OCI-LY7 (cell line): ENCODE measurements around the gene TCP11. TPM values are rescaled to one million over a fixed set of nuclear protein-coding genes. Genes with fewer than 3 reads are reported as not detected.

Experiments
- BruUV-seq: library from RNA; stranded (reverse); fragments of 400-500 nt; replicated peaks from 2 replicates; lab custom pipeline; 2021; lab: Mats Ljungman, UMichigan
- CTCF ChIA-PET: fragments of 300-600 bp; sonication (Branson Sonifier 250); formaldehyde crosslinking; loops from one replicate; lab custom pipeline; 2022; ENCODE audit warnings: antibody characterized with exemption; ENCODE audit not compliant: unreplicated experiment; lab: Charles Lee
- POLR2A ChIA-PET: fragments of 300-600 bp; sonication (Branson Sonifier 250); formaldehyde crosslinking; loops from one replicate; lab custom pipeline; 2022; ENCODE audit warnings: antibody characterized with exemption; lab: Charles Lee
- DNase-seq: peaks from one replicate; pipeline ENCODE4 v3.0.0-alpha.2; 2015; ENCODE audit warnings: low spot score
- H2AFZ ChIP-seq: fragments of 200-600 bp; sonication (generic), shearing (Covaris generic); 2 replicates; pipeline ENCODE4 v1.6.1; 2014; ENCODE audit warnings: mild to moderate bottlenecking, antibody characterized with exemption, low read length, moderate library complexity
- H3K27ac ChIP-seq: fragments of 200-600 bp; sonication (generic); 2 replicates; pipeline ENCODE4 v1.5.1; 2014; ENCODE audit warnings: mixed run types, low read depth, mild to moderate bottlenecking, moderate library complexity, low read length, inconsistent platforms; ENCODE audit not compliant: poor library complexity, severe bottlenecking
- H3K36me3 ChIP-seq: fragments of 200-600 bp; sonication (generic); 2 replicates; pipeline ENCODE4 v1.6.1; 2014; ENCODE audit warnings: mild to moderate bottlenecking, antibody characterized with exemption, low read length, moderate library complexity, mixed read lengths; ENCODE audit not compliant: insufficient read depth
- H3K4me1 ChIP-seq: fragments of 200-600 bp; sonication (generic); 2 replicates; pipeline ENCODE4 v1.5.1; 2014; ENCODE audit warnings: mild to moderate bottlenecking, low read length; ENCODE audit not compliant: insufficient read depth, poor library complexity, severe bottlenecking
- H3K4me2 ChIP-seq: fragments of 200-600 bp; sonication (generic); 2 replicates; pipeline ENCODE4 v1.6.1; 2014; ENCODE audit warnings: mild to moderate bottlenecking, low read length
- H3K4me3 ChIP-seq: fragments of 200-600 bp; sonication (generic); 2 replicates; pipeline ENCODE4 v1.5.1; 2014; ENCODE audit warnings: mild to moderate bottlenecking, low read depth, low read length; ENCODE audit not compliant: poor library complexity, severe bottlenecking
- H3K79me2 ChIP-seq: fragments of 200-600 bp; sonication (generic); 2 replicates; pipeline ENCODE4 v1.6.1; 2016; ENCODE audit warnings: low read depth, mild to moderate bottlenecking, low read length, moderate library complexity, mixed read lengths; ENCODE audit not compliant: insufficient read depth
- H3K9me2 ChIP-seq: fragments of 200-600 bp; sonication (generic); 2 replicates; pipeline ENCODE4 v1.6.1; 2016; ENCODE audit warnings: mild to moderate bottlenecking, low read length, mixed read lengths; ENCODE audit not compliant: insufficient read depth
- H3K9me3 ChIP-seq: fragments of 200-600 bp; sonication (generic); 2 replicates; pipeline ENCODE4 v1.6.1; 2014; ENCODE audit warnings: mild to moderate bottlenecking, mixed run types, low read length, mixed read lengths
- H4K20me1 ChIP-seq: fragments of 200-600 bp; sonication (generic); 2 replicates; pipeline ENCODE4 v1.6.1; 2014; ENCODE audit warnings: mild to moderate bottlenecking, antibody characterized with exemption, low read length, moderate library complexity, mixed read lengths; ENCODE audit not compliant: insufficient read depth
- CTCF ChIP-seq: fragments of 200-600 bp; sonication (generic); conservative IDR thresholded peaks from 2 replicates; pipeline ENCODE4 v1.5.1; 2014; ENCODE audit warnings: mild to moderate bottlenecking, antibody characterized with exemption, low read length, moderate library complexity, mixed read lengths
- EZH2phosphoT487 ChIP-seq: fragments of 200-600 bp; sonication (generic); IDR thresholded peaks from 2 replicates; pipeline ENCODE4 v1.6.1; 2018; ENCODE audit warnings: low read depth, borderline replicate concordance, mild to moderate bottlenecking, mixed run types, antibody characterized with exemption, low read length, moderate library complexity, mixed read lengths
- intact Hi-C: fragments of 100-400 bp; cut with micrococcal nuclease; formaldehyde crosslinking; loops from one replicate; pipeline ENCODE4 v1.10.0; 2022; ENCODE audit not compliant: unreplicated experiment
- total RNA-seq, 2 experiments: library from RNA; depleted of rRNA in 1 of 2; stranded (reverse); fragments of >200 nt in 1 of 2; shearing (Covaris generic) in 1 of 2; gene quantifications; 2 replicates each; pipeline ENCODE4 v1.2.3, GENCODE V29; 2014 to 2022

The TCP11 gene
- total RNA-seq, 2 experiments from 2014 or later, result not detected

- no peak overlapping the region for H3K4me3 ChIP-seq
- no peak for TF ChIP-seq CTCF
- no peak for TF ChIP-seq EZH2phosphoT487
- H3K9me2 ChIP-seq, result no peaks in the 10 kb centered on the region
- H3K9me3 ChIP-seq, result no peaks in the 10 kb centered on the region
- H3K4me1 ChIP-seq, result peaks cover 6% of the 10 kb centered on the region
- H3K36me3 ChIP-seq, result no peaks in the 10 kb centered on the region
- intact Hi-C loops, result no loop called here
- POLR2A ChIA-PET, result no interaction called here
- H4K20me1 ChIP-seq, result no peaks in the 10 kb centered on the region
- no peak overlapping the region for H2AFZ ChIP-seq
- no peak overlapping the region for H3K27ac ChIP-seq
- no peak for DNase-seq
- CTCF ChIA-PET, result no interaction called here
- H3K4me2 ChIP-seq, result no peak overlapping the region
- BruUV-seq, result no TSS peak
- no peaks in the 10 kb centered on the region for H3K79me2 ChIP-seq
Measured at GRCh38 chr6:35170166-35170565, 29.0 kb upstream of the TCP11 start.

GRCh38 chr6:35168461-35168861 is 27.3 kb upstream of the TCP11 start:
- H3K36me3 ChIP-seq, result no peaks in the 10 kb centered on the region
- H3K9me2 ChIP-seq, result no peaks in the 10 kb centered on the region
- BruUV-seq, result no TSS peak
- no peak overlapping the region for H3K27ac ChIP-seq
- no peak overlapping the region for H2AFZ ChIP-seq
- no peak overlapping the region for H3K4me2 ChIP-seq
- H4K20me1 ChIP-seq, result no peaks in the 10 kb centered on the region
- intact Hi-C loops, result no loop called here
- DNase-seq, result no peak
- no peaks in the 10 kb centered on the region for H3K79me2 ChIP-seq
- POLR2A ChIA-PET, result no interaction called here
- no peaks in the 10 kb centered on the region for H3K9me3 ChIP-seq
- TF ChIP-seq EZH2phosphoT487, result no peak
- TF ChIP-seq CTCF, result no peak
- H3K4me3 ChIP-seq, result no peak overlapping the region
- CTCF ChIA-PET, result interaction anchor here (0.6 kb wide), 1 partner anchor 18 kb away, joined by 3 read pairs; no protein-coding TSS in a partner anchor
- peaks cover under 1% of the 10 kb centered on the region for H3K4me1 ChIP-seq

GRCh38 chr6:35167505-35167904 is 26.4 kb upstream of the TCP11 start:
- TF ChIP-seq EZH2phosphoT487, result no peak
- TF ChIP-seq CTCF, result no peak
- Histone ChIP-seq H3K79me2 (no peaks in the 10 kb centered on the region), H3K9me2 (no peaks in the 10 kb centered on the region), H4K20me1 (no peaks in the 10 kb centered on the region), H3K9me3 (no peaks in the 10 kb centered on the region), H3K36me3 (no peaks in the 10 kb centered on the region), H3K27ac (no peak overlapping the region), H2AFZ (no peak overlapping the region), H3K4me2 (no peak overlapping the region), H3K4me1 (no peaks in the 10 kb centered on the region), H3K4me3 (no peak overlapping the region)
- ChIA-PET POLR2A (no interaction called here), CTCF (no interaction called here)
- intact Hi-C loops, result no loop called here
- BruUV-seq, result no TSS peak
- DNase-seq, result no peak
